Right lobe of liver (tissue), 6 donors: ENCODE measurements around the gene KBTBD13. TPM values are rescaled to one million over a fixed set of nuclear protein-coding genes. Genes with fewer than 3 reads are reported as not detected.
A peak's percentile ranks its signal among the peaks of the same experiment; 100 is the strongest.

Experiments used
- ATAC-seq, 4 donors: fragments of 200-7000 bp; cut with Tn5 transposase; one replicate each; pipeline ENCODE4 v1.9.1; 2020; ENCODE audit warnings: mild to moderate bottlenecking in 4 of 4, moderate library complexity in 4 of 4
- DNase-seq, 3 donors: peaks; one replicate each; pipeline ENCODE4 v3.0.0-alpha.2; 2020
- H3K27ac ChIP-seq, 3 donors: fragments of 200-600 bp; one replicate each; pipeline ENCODE4 v1.8.0; 2022
- H3K27me3 ChIP-seq, 2 donors: fragments of 200-600 bp; one replicate each; pipeline ENCODE4 v1.8.0; 2022
- H3K36me3 ChIP-seq, 4 donors: fragments of 200-600 bp; sonication (generic) in 1 of 4; one replicate each; pipeline versions ENCODE4 v1.5.1 to v1.8.0; 2017 to 2022; ENCODE audit warnings: control low read depth in 1 of 4
- H3K4me1 ChIP-seq, 4 donors: fragments of 200-600 bp; sonication (generic) in 1 of 4; one replicate each; pipeline versions ENCODE4 v1.5.1 to v1.8.0; 2017 to 2022; ENCODE audit warnings: control low read depth in 1 of 4
- H3K4me3 ChIP-seq, 3 donors: fragments of 200-600 bp; one replicate each; pipeline ENCODE4 v1.8.0; 2022
- H3K9me3 ChIP-seq, 4 donors: fragments of 200-600 bp; sonication (generic) in 1 of 4; one replicate each; pipeline versions ENCODE4 v1.5.1 to v1.8.0; 2017 to 2022; ENCODE audit warnings: control low read depth in 1 of 4
- POLR2A ChIP-seq: fragments of 450-650 bp; IDR thresholded peaks from one replicate; pipeline ENCODE4 v1.6.1; 2017; ENCODE audit warnings: antibody characterized with exemption, mild to moderate bottlenecking
- WGBS: methylation state at CpG from one replicate; pipeline ENCODE4 v1.1.6; 2018; ENCODE audit warnings: low coverage, low lambda C conversion rate; ENCODE audit not compliant: insufficient coverage; ENCODE audit errors: missing lambda C conversion rate; 5-methylcytosine and 5-hydroxymethylcytosine counted together
- intact Hi-C, 2 donors: fragments of 100-400 bp; cut with DNase I; formaldehyde crosslinking; loops; one replicate each; pipeline versions ENCODE4 v1.11.2 to v1.14.1; 2022
- total RNA-seq, 6 experiments: library from RNA; depleted of rRNA in 2 of 6; stranded (reverse); fragments of >200 nt in 2 of 6; fragmentation: NEBNext Ultra II Directional in 3 of 6; extraction: Animal tissue kit (Norgen Biotek cat#: 25700) in 3 of 6; gene quantifications; one replicate each; pipeline versions ENCODE4 v1.1.0 to v1.2.4, GENCODE V29; 2016 to 2023
- TF ChIP-seq, protein P1 (sequence below), 4 donors: fragments of 200-600 bp in 3 of 4; fragments of 450-650 bp in 1 of 4; IDR thresholded peaks; one replicate each; pipeline versions ENCODE4 v1.5.1 to v1.8.0; 2016 to 2022; ENCODE audit warnings: antibody characterized with exemption in 4 of 4, mild to moderate bottlenecking in 2 of 4
- donor health status: DM: no; HTN: yes; CAD: no.
- donor health status: DM: no; HTN: no; CAD: no.
- donor health status: DM: no; HTN: no; CAD: no.
- donor health status: DM: no; HTN: yes; CAD: no.
- donor health status: DM: no; HTN: yes; CAD: no.

KBTBD13 gene
- total RNA-seq, 6 experiments from 2014 or later, result not detected

DNA sequence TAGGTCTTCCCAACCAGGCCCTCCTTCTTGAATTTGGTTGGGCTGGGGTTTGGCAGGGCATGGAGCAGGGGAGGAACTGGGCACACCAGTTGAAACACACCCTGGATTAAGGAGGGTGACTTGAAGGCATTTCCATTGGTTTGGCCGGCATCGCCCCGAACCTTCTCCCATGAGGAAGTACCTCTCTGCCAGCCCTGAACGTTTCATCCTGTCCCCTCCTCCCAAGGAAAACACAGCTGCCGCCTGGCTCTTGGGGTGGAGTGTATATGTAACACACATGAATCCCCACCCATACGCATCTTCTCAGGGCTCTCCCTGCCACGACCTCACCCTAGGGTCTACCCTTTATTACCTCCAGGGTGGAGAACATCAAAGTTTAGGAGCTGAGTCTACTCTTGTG lies 23.9 kb downstream of the KBTBD13 start:
- no peak for ATAC-seq

DNA sequence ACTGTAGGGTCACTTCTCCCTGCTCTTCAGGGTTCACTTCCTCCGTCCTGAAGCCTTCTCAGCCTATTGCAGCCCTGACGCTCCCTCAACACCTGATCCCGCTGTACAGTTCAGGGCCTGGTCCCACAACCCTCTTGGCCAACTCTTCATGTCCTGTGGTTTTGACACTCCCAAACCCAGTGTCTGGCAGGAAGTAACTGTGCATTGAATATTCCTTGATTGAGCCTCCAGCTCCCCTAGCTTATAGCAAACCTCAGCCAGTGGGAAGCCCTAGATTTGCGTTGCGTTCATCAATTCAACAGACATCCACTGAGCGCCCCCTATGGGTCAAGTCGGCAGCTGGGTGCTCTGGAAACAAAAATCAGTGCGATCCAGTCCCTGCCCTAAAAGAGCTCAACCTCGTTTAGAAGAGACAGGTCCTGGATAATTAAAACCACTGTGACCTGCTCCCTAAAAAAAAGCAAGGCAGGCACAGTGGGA lies 24.9 kb downstream of the KBTBD13 start:
- DNase-seq (peak in 2 of 3 donors; percentile 67 to 77), ATAC-seq (peak; percentile 74 to 94 (median 82))
- Histone ChIP-seq H3K4me1 (no peaks in the 10 kb centered on the region), H3K27ac (no peak overlapping the region), H3K9me3 (no peaks in the 10 kb centered on the region), H3K36me3 (peaks cover 0 to 36% (median 11%) of the 10 kb centered on the region in 4 donors), H3K4me3 (no peak overlapping the region), H3K27me3 (no peaks in the 10 kb centered on the region)
- TF ChIP-seq, protein P1, sequence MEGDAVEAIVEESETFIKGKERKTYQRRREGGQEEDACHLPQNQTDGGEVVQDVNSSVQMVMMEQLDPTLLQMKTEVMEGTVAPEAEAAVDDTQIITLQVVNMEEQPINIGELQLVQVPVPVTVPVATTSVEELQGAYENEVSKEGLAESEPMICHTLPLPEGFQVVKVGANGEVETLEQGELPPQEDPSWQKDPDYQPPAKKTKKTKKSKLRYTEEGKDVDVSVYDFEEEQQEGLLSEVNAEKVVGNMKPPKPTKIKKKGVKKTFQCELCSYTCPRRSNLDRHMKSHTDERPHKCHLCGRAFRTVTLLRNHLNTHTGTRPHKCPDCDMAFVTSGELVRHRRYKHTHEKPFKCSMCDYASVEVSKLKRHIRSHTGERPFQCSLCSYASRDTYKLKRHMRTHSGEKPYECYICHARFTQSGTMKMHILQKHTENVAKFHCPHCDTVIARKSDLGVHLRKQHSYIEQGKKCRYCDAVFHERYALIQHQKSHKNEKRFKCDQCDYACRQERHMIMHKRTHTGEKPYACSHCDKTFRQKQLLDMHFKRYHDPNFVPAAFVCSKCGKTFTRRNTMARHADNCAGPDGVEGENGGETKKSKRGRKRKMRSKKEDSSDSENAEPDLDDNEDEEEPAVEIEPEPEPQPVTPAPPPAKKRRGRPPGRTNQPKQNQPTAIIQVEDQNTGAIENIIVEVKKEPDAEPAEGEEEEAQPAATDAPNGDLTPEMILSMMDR (IDR thresholded peaks at IDR 0.05), result peak; percentile 74 to 88 (median 80)
- TF ChIP-seq POLR2A, result no peak
- 24% methylated on average over 9 of the region's 9 CpGs for WGBS
- intact Hi-C loops, result loop anchor here in 1 of 2 donors (5.0 kb wide), 2 partner anchors 49 to 69 kb away; no protein-coding TSS in a partner anchor

More for the DNA sequence above, 23.9 kb downstream of the KBTBD13 start:
- Histone ChIP-seq H3K9me3 (no peaks in the 10 kb centered on the region), H3K36me3 (peaks cover 0 to 28% (median 11%) of the 10 kb centered on the region in 4 donors), H3K27me3 (no peaks in the 10 kb centered on the region), H3K4me3 (no peak overlapping the region), H3K4me1 (peaks cover 0 to 6% (median 2%) of the 10 kb centered on the region in 4 donors), H3K27ac (no peak overlapping the region)
- no peak for TF ChIP-seq POLR2A
- TF ChIP-seq, protein P1 (IDR thresholded peaks at IDR 0.05), result no peak
- 40% methylated on average over 1 of the region's 7 CpGs for WGBS
- no peak for DNase-seq
- intact Hi-C loops, result loop anchor here in 1 of 2 donors (5.0 kb wide), 2 partner anchors 48 to 68 kb away; no protein-coding TSS in a partner anchor

DNA sequence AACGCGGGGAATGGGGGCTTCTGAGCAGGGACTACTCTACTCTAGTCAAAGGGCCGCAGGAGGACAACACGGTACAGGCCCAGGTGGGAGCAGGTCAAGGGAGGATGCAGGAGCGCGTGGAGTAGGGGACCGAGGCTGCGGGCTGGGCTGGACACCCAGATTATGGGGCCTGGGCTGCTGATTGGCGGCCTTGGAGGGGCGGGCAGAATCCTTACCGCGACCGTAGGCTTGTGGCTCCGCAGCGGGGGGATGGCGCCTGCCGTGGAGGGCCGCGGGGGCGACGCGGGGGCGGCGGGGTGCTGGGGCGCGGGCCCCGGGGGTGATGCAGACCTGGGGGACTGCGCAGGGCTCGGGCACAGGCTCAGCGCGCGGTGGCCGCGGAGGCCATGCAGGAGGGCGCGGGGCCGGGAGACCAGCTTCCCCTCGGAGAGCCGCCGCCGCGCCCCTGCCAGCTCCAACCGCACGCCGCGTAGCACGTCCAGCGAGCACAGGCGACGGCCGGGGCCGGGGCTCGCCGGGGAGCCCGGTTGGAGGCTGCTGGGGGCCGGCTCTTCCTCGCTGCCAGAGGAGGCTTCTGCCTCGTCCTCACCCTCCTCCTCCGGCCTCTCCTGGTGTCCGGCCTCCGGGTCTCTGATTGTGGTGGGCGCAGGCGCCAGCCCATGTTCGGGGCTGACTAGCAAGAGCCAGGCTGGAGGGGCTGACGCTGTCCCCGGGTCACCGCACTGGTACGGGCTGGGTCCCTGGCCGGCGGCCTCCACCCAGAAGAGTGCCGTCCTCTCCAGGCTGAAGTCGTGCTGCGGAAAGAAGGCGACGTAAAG lies 25.6 kb downstream of the KBTBD13 start:
- no peak overlapping the region for H3K4me3 ChIP-seq
- 69% methylated on average over 5 of the region's 75 CpGs for WGBS
- TF ChIP-seq, protein P1 (IDR thresholded peaks at IDR 0.05), result no peak
- TF ChIP-seq POLR2A, result no peak
- no peaks in the 10 kb centered on the region for H3K27me3 ChIP-seq
- H3K4me1 ChIP-seq, result no peaks in the 10 kb centered on the region
- peaks cover 0 to 36% (median 11%) of the 10 kb centered on the region in 4 donors for H3K36me3 ChIP-seq
- H3K9me3 ChIP-seq, result no peaks in the 10 kb centered on the region
- intact Hi-C loops, result loop anchor here in 1 of 2 donors (5.0 kb wide), 2 partner anchors 50 to 70 kb away; no protein-coding TSS in a partner anchor
- ATAC-seq (peak in 3 of 4 donors; percentile 12 to 19 (median 13)), DNase-seq (no peak)
- H3K27ac ChIP-seq, result no peak overlapping the region

DNA sequence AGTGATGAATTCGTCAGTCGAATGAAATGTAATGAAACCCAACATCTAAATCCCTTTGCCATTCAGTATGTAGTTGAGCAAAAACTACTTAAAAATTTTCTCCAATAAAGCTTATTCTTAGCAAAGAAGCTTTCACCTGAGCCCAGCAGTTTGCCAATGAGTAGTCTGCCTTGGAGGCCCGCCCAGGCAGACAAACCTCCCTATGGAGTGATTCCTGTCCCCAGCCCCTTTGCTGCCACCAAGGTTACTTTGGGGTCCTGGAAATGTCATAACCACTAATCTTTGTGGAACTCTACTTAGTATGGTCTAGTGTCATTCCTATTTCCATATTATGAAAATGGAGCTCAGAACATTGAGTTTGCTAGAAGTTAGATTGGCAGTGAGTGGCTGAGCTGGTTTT lies 26.4 kb downstream of the KBTBD13 start:
- no peak for TF ChIP-seq POLR2A
- TF ChIP-seq, protein P1 (IDR thresholded peaks at IDR 0.05), result no peak
- no peaks in the 10 kb centered on the region for H3K9me3 ChIP-seq
- H3K36me3 ChIP-seq, result peaks cover 0 to 36% (median 9%) of the 10 kb centered on the region in 4 donors
- H3K27me3 ChIP-seq, result no peaks in the 10 kb centered on the region
- H3K4me3 ChIP-seq, result no peak overlapping the region
- no peak for ATAC-seq
- WGBS, result 94% methylated on average over 3 of the region's 3 CpGs
- intact Hi-C loops, result loop anchor here in 1 of 2 donors (5.0 kb wide), 2 partner anchors 51 to 71 kb away; no protein-coding TSS in a partner anchor
- H3K4me1 ChIP-seq, result no peaks in the 10 kb centered on the region
- no peak overlapping the region for H3K27ac ChIP-seq
- DNase-seq, result no peak
